OCI-LY3 (cell line): Measurements from ENCODE around the gene LYPD6.

Experiments
- H2AFZ ChIP-seq: fragments of 200-600, 300-600 bp; shearing (Covaris generic); 2 replicates; pipeline ENCODE4 v1.6.0; 2014; ENCODE audit warnings: antibody characterized with exemption, low read depth, low read length
- H3K27ac ChIP-seq: fragments of 200-600, 300-600 bp; sonication (generic); 2 replicates; pipeline ENCODE4 v1.5.1; 2014; ENCODE audit warnings: mild to moderate bottlenecking, low read length, moderate library complexity, mixed read lengths
- H3K27me3 ChIP-seq: fragments of 200-600, 300-600 bp; sonication (generic); 2 replicates; pipeline ENCODE4 v1.6.1; 2014; ENCODE audit warnings: low read depth, low read length, mixed read lengths
- H3K36me3 ChIP-seq: fragments of 200-600, 300-600 bp; sonication (generic); replicated peaks from 2 replicates; pipeline ENCODE3; 2014; ENCODE audit warnings: low read depth, low read length, mixed read lengths
- H3K4me1 ChIP-seq: fragments of 300-600, 200-600 bp; sonication (generic); 2 replicates; pipeline ENCODE4 v1.6.1; 2014; ENCODE audit warnings: low read length, mixed read lengths
- H3K4me2 ChIP-seq: fragments of 200-600, 300-600 bp; sonication (generic); 2 replicates; pipeline ENCODE4 v1.6.1; 2014; ENCODE audit warnings: low read length, mixed read lengths
- H3K4me3 ChIP-seq: fragments of 300-600, 200-600 bp; sonication (generic); 2 replicates; pipeline ENCODE4 v1.5.1; 2014; ENCODE audit warnings: antibody characterized with exemption, mild to moderate bottlenecking, low read length, moderate library complexity
- H3K79me2 ChIP-seq: fragments of 300-600, 200-600 bp; shearing (Covaris generic); 2 replicates; pipeline ENCODE4 v1.6.1; 2014; ENCODE audit warnings: mild to moderate bottlenecking, low read length, mixed read lengths
- H3K9ac ChIP-seq: fragments of 300-600, 200-600 bp; shearing (Covaris generic); 2 replicates; pipeline ENCODE4 v1.6.0; 2014; ENCODE audit warnings: mild to moderate bottlenecking, low read length, moderate library complexity
- H3K9me3 ChIP-seq: fragments of 200-600, 300-600 bp; shearing (Covaris generic); 2 replicates; pipeline ENCODE4 v1.6.1; 2014; ENCODE audit warnings: low read length, mixed read lengths; ENCODE audit not compliant: insufficient read depth
- H4K20me1 ChIP-seq: fragments of 200-600, 300-600 bp; sonication (generic); 2 replicates; pipeline ENCODE4 v1.6.1; 2016; ENCODE audit warnings: low read length, mixed read lengths; ENCODE audit not compliant: insufficient read depth
- CTCF ChIP-seq: fragments of 200-600, 300-600 bp; sonication (generic); IDR thresholded peaks from 2 replicates; pipeline ENCODE4 v1.5.1; 2014; ENCODE audit warnings: antibody characterized with exemption, low read length, low read depth
- EZH2phosphoT487 ChIP-seq: fragments of 200-600 bp; shearing (Covaris generic); IDR thresholded peaks from 2 replicates; pipeline ENCODE4 v1.6.1; 2018; ENCODE audit warnings: antibody characterized with exemption, mixed run types, low read depth

Gene LYPD6

GRCh38 chr2:149418065-149418464 is 87.7 kb downstream of the LYPD6 start:
- no peaks in the 10 kb centered on the region for H4K20me1 ChIP-seq
- no peaks in the 10 kb centered on the region for H3K27me3 ChIP-seq
- no peak overlapping the region for H3K4me3 ChIP-seq
- no peaks in the 10 kb centered on the region for H3K4me1 ChIP-seq
- no peaks in the 10 kb centered on the region for H3K79me2 ChIP-seq
- H3K36me3 ChIP-seq = no peaks in the 10 kb centered on the region
- TF ChIP-seq CTCF (no peak), EZH2phosphoT487 (no peak)
- no peak overlapping the region for H3K9ac ChIP-seq
- no peak overlapping the region for H3K4me2 ChIP-seq
- H3K9me3 ChIP-seq = no peaks in the 10 kb centered on the region
- no peak overlapping the region for H3K27ac ChIP-seq
- no peak overlapping the region for H2AFZ ChIP-seq

DNA sequence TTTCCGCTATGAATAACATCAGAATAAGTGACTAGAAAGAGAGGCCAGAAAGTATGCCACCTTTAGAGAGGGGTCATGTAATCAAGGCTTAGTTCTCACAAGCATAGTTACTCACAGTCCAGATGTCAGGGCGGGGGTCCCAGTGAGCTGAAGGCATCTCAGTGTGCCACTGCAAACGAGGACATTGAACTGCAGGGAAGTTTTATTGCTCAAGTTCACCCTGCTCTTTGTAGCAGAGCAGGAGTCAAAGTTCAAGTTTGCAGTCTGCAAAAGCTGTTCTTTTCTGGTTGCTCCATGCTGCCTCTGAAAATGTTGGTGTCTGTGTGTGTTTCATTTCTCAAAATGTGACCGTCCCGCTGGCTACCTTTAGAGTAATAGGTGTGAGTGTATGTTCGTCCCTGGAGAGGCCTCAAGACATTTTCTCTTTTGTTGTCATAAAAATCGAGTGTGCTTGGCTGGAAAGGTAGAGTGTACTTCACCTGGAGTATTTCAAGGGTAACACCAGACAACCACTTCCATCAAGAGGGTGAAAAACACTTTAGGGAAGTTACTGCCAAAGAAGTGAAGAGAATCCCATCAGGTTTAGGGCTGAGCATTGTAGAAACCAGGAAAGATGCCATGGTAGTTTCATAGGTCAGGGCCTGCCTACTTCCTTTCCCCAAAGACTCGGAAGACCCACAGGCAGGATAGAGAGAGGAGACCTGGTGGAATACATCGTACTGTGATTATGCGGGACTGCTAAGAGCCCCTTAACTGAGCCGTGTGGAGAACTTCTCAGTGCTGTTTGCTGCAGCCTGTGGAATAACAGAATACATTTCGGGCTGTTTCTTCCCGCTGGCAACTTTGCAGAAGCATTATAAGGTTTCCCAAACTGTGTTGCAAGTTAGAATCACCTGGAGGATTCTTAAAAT is 89.9 kb downstream of the LYPD6 start:
- Histone ChIP-seq H3K9me3 (no peaks in the 10 kb centered on the region), H3K9ac (no peak overlapping the region), H4K20me1 (no peaks in the 10 kb centered on the region), H3K4me3 (no peak overlapping the region), H3K27me3 (no peaks in the 10 kb centered on the region; the same call in 1 of the 2 replicates), H3K4me2 (no peak overlapping the region), H3K27ac (no peak overlapping the region), H2AFZ (no peak overlapping the region), H3K4me1 (no peaks in the 10 kb centered on the region), H3K79me2 (no peaks in the 10 kb centered on the region), H3K36me3 (no peaks in the 10 kb centered on the region)
- TF ChIP-seq CTCF (no peak), EZH2phosphoT487 (no peak)

GRCh38 chr2:149421791-149422190 is 91.4 kb downstream of the LYPD6 start:
- H3K4me1 ChIP-seq = no peaks in the 10 kb centered on the region
- no peak for TF ChIP-seq CTCF
- no peak for TF ChIP-seq EZH2phosphoT487
- H3K27me3 ChIP-seq = no peaks in the 10 kb centered on the region; the same call in 1 of the 2 replicates
- H3K9me3 ChIP-seq = no peaks in the 10 kb centered on the region
- H3K4me3 ChIP-seq = no peak overlapping the region
- H3K27ac ChIP-seq = no peak overlapping the region
- no peak overlapping the region for H2AFZ ChIP-seq
- no peak overlapping the region for H3K4me2 ChIP-seq
- no peaks in the 10 kb centered on the region for H3K36me3 ChIP-seq
- no peak overlapping the region for H3K9ac ChIP-seq
- H4K20me1 ChIP-seq = no peaks in the 10 kb centered on the region
- H3K79me2 ChIP-seq = no peaks in the 10 kb centered on the region

GRCh38 chr2:149422337-149422990 is 92.1 kb downstream of the LYPD6 start:
- Histone ChIP-seq H3K27me3 (no peaks in the 10 kb centered on the region; the same call in 1 of the 2 replicates), H3K9me3 (no peaks in the 10 kb centered on the region), H3K4me1 (no peaks in the 10 kb centered on the region), H3K27ac (no peak overlapping the region), H3K79me2 (no peaks in the 10 kb centered on the region), H3K4me3 (no peak overlapping the region), H3K9ac (no peak overlapping the region), H3K4me2 (no peak overlapping the region), H4K20me1 (no peaks in the 10 kb centered on the region), H3K36me3 (no peaks in the 10 kb centered on the region), H2AFZ (no peak overlapping the region)
- no peak for TF ChIP-seq EZH2phosphoT487
- no peak for TF ChIP-seq CTCF
